ENCODE results near the gene DNAJC11.

DNAJC11 gene

GRCh38 chr1:6586404-6586816, 115.2 kb downstream of the DNAJC11 start:
- no peak for DNase-seq

DNA sequence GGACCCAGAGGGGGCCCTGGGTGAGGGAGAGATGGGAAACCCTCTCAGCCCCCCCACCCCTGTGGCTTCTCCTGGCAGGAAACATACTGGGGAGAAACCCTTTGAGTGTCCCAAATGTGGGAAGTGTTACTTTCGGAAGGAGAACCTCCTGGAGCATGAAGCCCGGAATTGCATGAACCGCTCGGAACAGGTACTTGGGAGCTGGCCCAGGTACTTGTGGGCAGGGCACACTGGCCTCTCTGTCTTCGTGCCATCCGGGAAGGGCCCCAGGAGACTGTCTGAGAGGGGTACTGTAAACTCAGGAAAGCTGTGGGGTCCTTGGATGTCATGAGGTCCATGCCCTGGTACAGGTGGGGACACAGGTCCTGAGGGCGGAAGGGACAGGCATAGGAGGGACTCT, 115.8 kb downstream of the DNAJC11 start:
- DNase-seq: no peak

GRCh38 chr1:6585081-6585722, 116.4 kb downstream of the DNAJC11 start:
- DNase-seq: no peak
